K562 (cell line): ENCODE data around the gene TBC1D5. TPM values are rescaled to one million over a fixed set of nuclear protein-coding genes. Genes with fewer than 3 reads are reported as not detected.

Source experiments
- CEBPB ChIP-seq: fragments of 450-650 bp; IDR thresholded peaks from 2 replicates; pipeline ENCODE4 v1.6.1; 2016; ENCODE audit warnings: missing genetic modification characterization, missing compliant biosample characterization
- CREM ChIP-seq: IDR thresholded peaks from 2 replicates; pipeline ENCODE4 v1.6.1; 2014; ENCODE audit warnings: antibody characterized with exemption, low read depth
- DPF2 ChIP-seq: fragments of 450-650 bp; IDR thresholded peaks from 2 replicates; pipeline ENCODE4 v1.6.1; 2016
- E2F8 ChIP-seq: fragments of 450-650 bp; IDR thresholded peaks from 2 replicates; pipeline ENCODE4 v1.7.1; 2018; ENCODE audit warnings: mild to moderate bottlenecking, low read depth; ENCODE audit not compliant: partially characterized antibody
- ELK1 ChIP-seq: sonication (generic); formaldehyde crosslinking; IDR thresholded peaks from 2 replicates; pipeline ENCODE4 v1.8.1; 2022; ENCODE audit warnings: missing genetic modification reagents
- FOSL1 ChIP-seq: fragments of 200-800 bp; sonication (Bioruptor generic); conservative IDR thresholded peaks from 2 replicates; pipeline ENCODE4 v1.6.1; 2016; ENCODE audit warnings: missing genetic modification characterization, missing compliant biosample characterization
- FOXA3 ChIP-seq, 2 experiments: fragments of 450-650 bp in 1 of 2; sonication (generic) in 1 of 2; formaldehyde crosslinking; IDR thresholded peaks in 1 of 2; conservative IDR thresholded peaks in 1 of 2; 2 replicates each; pipeline versions ENCODE4 v1.4.0 to v1.8.0; 2020 to 2022; ENCODE audit warnings: mild to moderate bottlenecking in 2 of 2, missing genetic modification reagents in 1 of 2
- MAFF ChIP-seq: IDR thresholded peaks from 2 replicates; pipeline ENCODE4 v1.6.1; 2012; ENCODE audit warnings: low read length, improper control_type of control experiment
- MAFG ChIP-seq: fragments of 450-650 bp; conservative IDR thresholded peaks from 2 replicates; pipeline ENCODE4 v1.6.1; 2016; ENCODE audit warnings: missing genetic modification characterization, missing compliant biosample characterization
- MAFK ChIP-seq: IDR thresholded peaks from 2 replicates; pipeline ENCODE4 v1.6.1; 2011; ENCODE audit warnings: low read length, improper control_type of control experiment
- MAZ ChIP-seq, 2 experiments: fragments of 450-650 bp in 1 of 2; sonication (generic) in 1 of 2; formaldehyde crosslinking; IDR thresholded peaks in 1 of 2; conservative IDR thresholded peaks in 1 of 2; 2 replicates each; pipeline versions ENCODE4 v1.4.0 to v1.5.0; 2020; ENCODE audit warnings: mild to moderate bottlenecking in 1 of 2, missing genetic modification reagents in 1 of 2
- MCM7 ChIP-seq, 2 experiments: fragments of 450-650 bp; IDR thresholded peaks; 2 replicates each; pipeline ENCODE4 v1.6.1; 2016 to 2018
- NFE2 ChIP-seq: IDR thresholded peaks from 2 replicates; pipeline ENCODE4 v1.6.1; 2014; ENCODE audit warnings: antibody characterized with exemption, low read depth
- RBM22 ChIP-seq: fragments of 200-400 bp; formaldehyde crosslinking; IDR thresholded peaks from 2 replicates; pipeline ENCODE4 v1.6.1; 2018; ENCODE audit warnings: low read length, low read depth; ENCODE audit not compliant: poor library complexity, severe bottlenecking
- SMAD3 ChIP-seq: fragments of 450-650 bp; formaldehyde crosslinking; conservative IDR thresholded peaks from 2 replicates; pipeline ENCODE4 v1.4.0; 2020; ENCODE audit warnings: mild to moderate bottlenecking
- SMARCA4 ChIP-seq: fragments of 450-650 bp; IDR thresholded peaks from 2 replicates; pipeline ENCODE4 v1.6.1; 2016
- SNRNP70 ChIP-seq: fragments of 200-400 bp; formaldehyde crosslinking; optimal IDR thresholded peaks from 2 replicates; pipeline ENCODE3; 2017; ENCODE audit warnings: low read depth, low read length
- SOX6 ChIP-seq: fragments of 450-650 bp; IDR thresholded peaks from 2 replicates; pipeline ENCODE4 v1.6.1; 2014; ENCODE audit warnings: mild to moderate bottlenecking
- THRB ChIP-seq: fragments of 450-650 bp; formaldehyde crosslinking; conservative IDR thresholded peaks from 2 replicates; pipeline ENCODE4 v1.4.0; 2022; ENCODE audit warnings: mild to moderate bottlenecking, missing genetic modification characterization
- XRCC5 ChIP-seq: fragments of 200-400 bp; formaldehyde crosslinking; IDR thresholded peaks from 2 replicates; pipeline ENCODE4 v1.6.1; 2017; ENCODE audit warnings: low read depth, mild to moderate bottlenecking, low read length
- ZNF316 ChIP-seq: fragments of 450-650 bp; IDR thresholded peaks from 2 replicates; pipeline ENCODE4 v1.6.1; 2016
- ZNF507 ChIP-seq: conservative IDR thresholded peaks from 2 replicates; pipeline ENCODE4 v1.6.1; 2017; ENCODE audit warnings: missing genetic modification characterization, missing compliant biosample characterization
- ZNF584 ChIP-seq: fragments of 200-800 bp; sonication (Bioruptor generic); IDR thresholded peaks from 2 replicates; pipeline ENCODE4 v1.6.1; 2016; ENCODE audit warnings: low read depth, mild to moderate bottlenecking, missing genetic modification characterization, missing compliant biosample characterization
- ZNF764 ChIP-seq: fragments of 250-450 bp; sonication (Bioruptor Pico); IDR thresholded peaks from 2 replicates; pipeline ENCODE4 v1.4.0; 2020; ENCODE audit warnings: low read depth, mild to moderate bottlenecking, moderate library complexity
- polyA plus RNA-seq, 8 experiments: library from polyadenylated mRNA; depleted of rRNA in 4 of 8; stranded (reverse) in 5 of 8; unstranded in 3 of 8; fragments of >200 nt; fragmentation: Nextera tagmentation in 2 of 8; fragmentation: Illumina TruSeq in 1 of 8; extraction: Ambion mirVana in 2 of 8; extraction: Trizol in 1 of 8; gene quantifications; 2 replicates each; pipeline versions ENCODE4 v1.2.1 to v1.2.3, GENCODE V29; 2011 to 2014; ENCODE audit warnings: inconsistent platforms in 1 of 8, missing spikeins in 1 of 8
- total RNA-seq, 7 experiments: library from RNA; depleted of rRNA in 6 of 7; stranded (reverse); fragments of >200 nt in 6 of 7; fragmentation: Illumina TruSeq in 2 of 7; extraction: Trizol in 2 of 7; gene quantifications; 2 replicates each; pipeline versions ENCODE4 v1.2.1 to v1.2.3, GENCODE V29; 2011 to 2021; ENCODE audit warnings: low replicate concordance in 1 of 7

TBC1D5 gene
- total and polyA plus RNA-seq, 9 of the 15 experiments (the other 6 are each of a cell fraction or from before 2014, with no cell fraction given): 2.9 to 38.1 (median 25.6) TPM

GRCh38 chr3:17752876-17753631, 10.6 kb upstream of the TBC1D5 start (continued):
- no peak for TF ChIP-seq E2F8
- no peak for TF ChIP-seq RBM22
- no peak for TF ChIP-seq ZNF764 (CRISPR knock-in tag)
- 0 out of 4 replicates have a peak, but pooled peaks of 1 of the 2 experiments have one; percentile 15 for TF ChIP-seq FOXA3 (CRISPR knock-in tag; conservative IDR thresholded peaks at IDR 0.05 in 1 of 2, IDR thresholded peaks at IDR 0.05 in 1 of 2)
- TF ChIP-seq NFE2: peak; percentile 73
- no peak for TF ChIP-seq CREM
- no peak for TF ChIP-seq ELK1
- TF ChIP-seq SMAD3 (CRISPR knock-in tag): 0 out of 2 replicates have a peak, but pooled peaks have one; percentile 12
- no peak for TF ChIP-seq ZNF584
- peak; percentile 37; the same call in 1 of the 2 replicates for TF ChIP-seq MAFF
- TF ChIP-seq MAZ (CRISPR knock-in tag; conservative IDR thresholded peaks at IDR 0.05 in 1 of 2, IDR thresholded peaks at IDR 0.05 in 1 of 2): no peak
- TF ChIP-seq DPF2: peak; percentile 15; the same call in 1 of the 2 replicates
- TF ChIP-seq MAFK: peak; percentile 37; the same call in 1 of the 2 replicates
- no peak for TF ChIP-seq THRB (CRISPR knock-in tag)
- no peak for TF ChIP-seq XRCC5
- peak; percentile 22; the same call in 1 of the 2 replicates for TF ChIP-seq ZNF507 (tag)
- no peak for TF ChIP-seq FOSL1 (tag)
- TF ChIP-seq ZNF316: peak; percentile 53; the same call in 1 of the 2 replicates
- peak; percentile 86 for TF ChIP-seq SOX6
- TF ChIP-seq SMARCA4: peak; percentile 44; the same call in 1 of the 2 replicates
- no peak for TF ChIP-seq SNRNP70
- TF ChIP-seq CEBPB (tag): peak; percentile 75
- peak; percentile 92 for TF ChIP-seq MAFG
- TF ChIP-seq MCM7 (IDR thresholded peaks at IDR 0.05): no peak
